GM19463 (cell line): ENCODE results near the gene MYOM3.

Experiments
- ATAC-seq: cut with Tn5 transposase; IDR thresholded peaks from one replicate; pipeline ENCODE4 v1.9.1; 2021; ENCODE audit warnings: mild to moderate bottlenecking, moderate library complexity; ENCODE audit not compliant: unreplicated experiment

MYOM3 gene

GRCh38 chr1:24111996-24112779, at the start of gene MYOM3:
Gene MYOM3, minus strand, starts transcription at chr1:24112135. Its CDS starts 3,499 bp downstream, at chr1:24108636.
- no peak for ATAC-seq

GRCh38 chr1:24161270-24161669, 49.3 kb upstream of the MYOM3 start:
- no peak for ATAC-seq

- ATAC-seq = no peak
These were observed 47.4 kb upstream of the MYOM3 start for GRCh38 chr1:24159366-24159765.

- ATAC-seq = no peak
These were observed 46.1 kb upstream of the MYOM3 start for GRCh38 chr1:24157918-24158481.

GRCh38 chr1:24156542-24157260, 44.8 kb upstream of the MYOM3 start:
- no peak for ATAC-seq

GRCh38 chr1:24155011-24155782, 43.3 kb upstream of the MYOM3 start:
- ATAC-seq = no peak

GRCh38 chr1:24154215-24154614, 42.3 kb upstream of the MYOM3 start:
- ATAC-seq = no peak

- no peak for ATAC-seq
These were observed 40.9 kb upstream of the MYOM3 start for GRCh38 chr1:24152631-24153494.

- ATAC-seq = no peak
These were observed 39.2 kb upstream of the MYOM3 start for GRCh38 chr1:24151175-24151533.

- ATAC-seq = no peak
These were observed 38.6 kb upstream of the MYOM3 start for GRCh38 chr1:24150234-24151174.

- ATAC-seq = no peak
These were observed 37.9 kb upstream of the MYOM3 start for GRCh38 chr1:24149866-24150233.

- no peak for ATAC-seq
These were observed 35.9 kb upstream of the MYOM3 start for GRCh38 chr1:24147816-24148215.

- no peak for ATAC-seq
These were observed 35.3 kb upstream of the MYOM3 start for GRCh38 chr1:24147194-24147593.

- ATAC-seq = no peak
These were observed 30.9 kb upstream of the MYOM3 start, which contains the start of gene IL22RA1 for GRCh38 chr1:24142546-24143534. Gene IL22RA1, minus strand, starts transcription at chr1:24143140. Its CDS starts 58 bp downstream, at chr1:24143082.

- ATAC-seq = no peak
These were observed 29.5 kb upstream of the MYOM3 start for GRCh38 chr1:24141311-24141997.

- ATAC-seq = no peak
These were observed 28.8 kb upstream of the MYOM3 start for GRCh38 chr1:24140741-24141181.

- no peak for ATAC-seq
These were observed 28.0 kb upstream of the MYOM3 start for GRCh38 chr1:24139841-24140425.
